Germinal center (tissue), 1 donor: ENCODE data around the gene CETP.
"Not testable (repeated sequence)": the region's sequence is repeated elsewhere in the genome, so short reads cannot be mapped to it uniquely, and the experiment has no call there.

ENCODE experiments used
- DNase-seq: peaks from one replicate; pipeline ENCODE4 v3.0.0; 2012; ENCODE audit warnings: mixed read lengths, low spot score

Gene CETP

GRCh38 chr16:56960681-56961281, 969 bp upstream of the CETP start:
- no peak for DNase-seq

GRCh38 chr16:56961386-56961785, 364 bp upstream of the CETP start:
- no peak for DNase-seq

- DNase-seq, result peak; percentile 89
These were observed 2.7 kb downstream of the CETP start for GRCh38 chr16:56964243-56965148.

- DNase-seq, result no peak
These were observed 3.7 kb downstream of the CETP start for GRCh38 chr16:56965149-56966092.

- no peak for DNase-seq
These were observed 4.3 kb downstream of the CETP start for GRCh38 chr16:56966093-56966475.

- no peak for DNase-seq
These were observed 6.0 kb downstream of the CETP start for GRCh38 chr16:56967733-56968132.

- DNase-seq, result no peak
These were observed 8.0 kb downstream of the CETP start for GRCh38 chr16:56969769-56970168.

GRCh38 chr16:56970934-56971767, 9.4 kb downstream of the CETP start:
- peak; percentile 56 for DNase-seq

- no peak for DNase-seq
These were observed 10.0 kb downstream of the CETP start for GRCh38 chr16:56971768-56972043.

GRCh38 chr16:56972403-56973293, 10.9 kb downstream of the CETP start:
- no peak for DNase-seq

GRCh38 chr16:56973294-56973689, 11.5 kb downstream of the CETP start:
- DNase-seq, result no peak

- DNase-seq, result not testable (repeated sequence)
These were observed 12.1 kb downstream of the CETP start for GRCh38 chr16:56973899-56974298.

GRCh38 chr16:56974549-56975300, 13.0 kb downstream of the CETP start:
- DNase-seq, result no peak

GRCh38 chr16:56975714-56976113, 14.0 kb downstream of the CETP start:
- DNase-seq, result no peak

- DNase-seq, result no peak
These were observed 15.5 kb downstream of the CETP start for GRCh38 chr16:56977216-56977615.

- no peak for DNase-seq
These were observed 16.2 kb downstream of the CETP start for GRCh38 chr16:56977823-56978430.

GRCh38 chr16:56980201-56980535, 18.4 kb downstream of the CETP start:
- no peak for DNase-seq

- no peak for DNase-seq
These were observed 19.3 kb downstream of the CETP start for GRCh38 chr16:56980792-56981724.
